Nephron progenitor cell (in vitro differentiated cells): ENCODE data around the gene GPR87.

Experiments
- DNase-seq: peaks from one replicate; pipeline ENCODE4 v3.0.0; 2021
- H3K27ac Mint-ChIP-seq: 2 replicates; pipeline ENCODE4 v1.8.0; 2021; ENCODE audit warnings: mild to moderate bottlenecking, moderate library complexity, mixed read lengths
- H3K27me3 Mint-ChIP-seq: 2 replicates; pipeline ENCODE4 v1.8.0; 2021; ENCODE audit warnings: mild to moderate bottlenecking, low read depth, mixed read lengths; ENCODE audit not compliant: poor library complexity
- H3K36me3 Mint-ChIP-seq: 2 replicates; pipeline ENCODE4 v1.8.0; 2021; ENCODE audit warnings: low read depth, mixed read lengths
- H3K4me1 Mint-ChIP-seq: 2 replicates; pipeline ENCODE4 v1.8.0; 2021; ENCODE audit warnings: mixed read lengths
- H3K4me3 Mint-ChIP-seq: 2 replicates; pipeline ENCODE4 v1.8.0; 2021; ENCODE audit warnings: mild to moderate bottlenecking, moderate library complexity, mixed read lengths
- H3K9me3 Mint-ChIP-seq: 2 replicates; pipeline ENCODE4 v1.8.0; 2021; ENCODE audit warnings: mild to moderate bottlenecking, moderate library complexity, mixed read lengths
- CTCF ChIP-seq: fragments of 200-600 bp; sonication (generic); IDR thresholded peaks from 2 replicates; pipeline ENCODE4 v1.5.0; 2021; ENCODE audit warnings: antibody characterized with exemption

The GPR87 gene

DNA sequence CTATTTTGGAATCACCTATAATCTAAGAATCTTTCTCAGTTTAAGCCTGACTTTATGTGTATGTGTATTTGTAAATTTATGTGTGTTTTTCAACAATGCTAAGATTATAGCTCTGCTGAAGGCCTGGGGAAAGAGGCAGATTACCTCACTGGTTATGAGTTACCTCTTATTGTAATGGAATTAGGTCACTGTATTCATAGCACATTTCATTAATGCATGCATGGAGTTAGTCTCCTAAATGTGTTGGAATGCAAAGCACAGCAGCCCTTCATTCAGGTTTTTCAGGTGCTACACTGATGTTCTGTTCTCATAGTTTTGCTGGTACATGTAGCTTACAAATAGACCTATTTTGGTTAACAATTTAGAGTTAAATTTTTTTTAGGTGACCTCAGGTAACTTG lies 9.5 kb downstream of the GPR87 start:
- peaks cover 29% of the 10 kb centered on the region for H3K4me1 Mint-ChIP-seq
- H3K36me3 Mint-ChIP-seq = peaks cover 5% of the 10 kb centered on the region
- H3K4me3 Mint-ChIP-seq = no peak overlapping the region
- no peaks in the 10 kb centered on the region for H3K9me3 Mint-ChIP-seq
- DNase-seq = no peak
- H3K27me3 Mint-ChIP-seq = peaks cover 5% of the 10 kb centered on the region
- no peak overlapping the region for H3K27ac Mint-ChIP-seq
- TF ChIP-seq CTCF = no peak

GRCh38 chr3:151306168-151306810 lies 10.3 kb downstream of the GPR87 start:
- no peak overlapping the region for H3K4me3 Mint-ChIP-seq
- peaks cover 5% of the 10 kb centered on the region for H3K27me3 Mint-ChIP-seq
- H3K4me1 Mint-ChIP-seq = peaks cover 29% of the 10 kb centered on the region
- no peak overlapping the region for H3K27ac Mint-ChIP-seq
- no peaks in the 10 kb centered on the region for H3K9me3 Mint-ChIP-seq
- peaks cover 5% of the 10 kb centered on the region for H3K36me3 Mint-ChIP-seq
- DNase-seq = no peak
- TF ChIP-seq CTCF = no peak

- H3K27me3 Mint-ChIP-seq = peaks cover 5% of the 10 kb centered on the region
- H3K9me3 Mint-ChIP-seq = no peaks in the 10 kb centered on the region
- no peak for DNase-seq
- no peak for TF ChIP-seq CTCF
- H3K4me1 Mint-ChIP-seq = peaks cover 29% of the 10 kb centered on the region
- H3K27ac Mint-ChIP-seq = no peak overlapping the region
- H3K36me3 Mint-ChIP-seq = peaks cover 5% of the 10 kb centered on the region
- no peak overlapping the region for H3K4me3 Mint-ChIP-seq
Measured at GRCh38 chr3:151305775-151306151, 10.9 kb downstream of the GPR87 start.

DNA sequence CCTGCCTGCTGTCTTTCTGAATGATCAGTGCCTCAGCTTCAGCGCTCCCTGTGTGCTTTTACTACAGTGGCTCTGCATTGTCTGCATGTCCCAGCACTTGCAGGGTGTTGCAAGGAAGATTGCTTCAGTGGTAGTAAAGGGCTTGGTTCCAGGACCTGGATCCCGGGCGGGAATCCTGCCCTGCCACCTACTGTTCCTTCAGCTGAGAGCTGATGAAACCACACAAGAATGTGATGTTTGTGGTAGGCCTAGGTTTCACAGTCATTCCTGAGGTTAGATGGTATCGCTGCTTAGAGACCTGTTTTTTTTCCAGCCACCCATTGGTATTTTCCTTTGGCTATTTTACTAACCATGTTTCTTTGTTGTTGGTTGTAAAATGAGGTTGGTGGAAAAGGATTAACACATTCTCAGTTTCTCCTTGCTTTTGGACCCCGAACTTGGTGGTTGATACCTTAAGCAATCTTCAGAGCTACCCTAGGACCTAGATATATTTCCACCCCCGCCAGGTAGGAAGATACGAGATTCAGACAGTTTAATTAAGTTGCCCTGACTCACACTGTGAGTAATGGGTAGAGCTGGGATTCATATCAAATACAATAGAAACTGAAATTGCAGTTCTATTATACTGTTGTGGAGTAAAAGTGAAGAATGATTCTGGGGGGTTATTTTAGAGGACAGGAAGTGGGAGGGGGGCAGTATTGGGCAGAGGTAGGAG lies 11.4 kb downstream of the GPR87 start:
- no peaks in the 10 kb centered on the region for H3K9me3 Mint-ChIP-seq
- H3K4me3 Mint-ChIP-seq = no peak overlapping the region
- H3K4me1 Mint-ChIP-seq = peaks cover 29% of the 10 kb centered on the region
- H3K27me3 Mint-ChIP-seq = peaks cover 5% of the 10 kb centered on the region
- H3K36me3 Mint-ChIP-seq = peaks cover 5% of the 10 kb centered on the region
- peak overlapping the region; percentile 70 for H3K27ac Mint-ChIP-seq
- DNase-seq = no peak
- no peak for TF ChIP-seq CTCF

DNA sequence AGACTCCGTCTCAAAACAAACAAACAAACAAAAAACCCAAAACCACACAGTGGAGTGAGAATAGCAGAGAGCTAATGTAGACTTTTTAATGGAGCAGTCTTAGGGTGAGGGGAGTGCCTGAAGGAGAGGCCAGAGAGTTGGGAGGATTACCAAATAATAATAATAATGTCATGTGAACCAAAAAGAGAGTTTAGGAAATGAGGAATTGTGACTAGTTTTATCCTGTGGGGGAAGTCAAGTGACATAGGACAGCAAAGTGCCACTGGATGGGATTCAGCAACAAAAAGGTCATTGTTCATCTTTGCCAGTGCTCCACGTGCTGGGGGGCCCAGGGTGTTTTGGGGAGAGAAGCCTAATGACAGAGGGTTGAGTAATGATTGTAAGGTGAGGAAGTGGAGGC lies 12.9 kb downstream of the GPR87 start:
- H3K27ac Mint-ChIP-seq = peak overlapping the region; percentile 1

More for the DNA sequence above, 12.9 kb downstream of the GPR87 start:
- Mint-ChIP-seq H3K4me1 (peaks cover 29% of the 10 kb centered on the region), H3K9me3 (no peaks in the 10 kb centered on the region), H3K36me3 (peaks cover 5% of the 10 kb centered on the region), H3K27me3 (peaks cover 5% of the 10 kb centered on the region), H3K4me3 (no peak overlapping the region)
- no peak for DNase-seq
- no peak for TF ChIP-seq CTCF
